SK-N-SH (cell line): Measurements from ENCODE around the gene SPDL1. TPM values are rescaled to one million over a fixed set of nuclear protein-coding genes. Genes with fewer than 3 reads are reported as not detected.
A peak's percentile ranks its signal among the peaks of the same experiment; 100 is the strongest.

Source experiments
- CTCF ChIA-PET: fragments of 300-600, 350-600 bp; formaldehyde crosslinking; extraction: SDS; loops from one replicate; lab custom pipeline; 2021; lab: Yijun Ruan, JAX
- POLR2A ChIA-PET: fragments of 350-600 bp; sonication (Branson Sonifier 250); formaldehyde crosslinking; extraction: SDS; loops from one replicate; lab custom pipeline; 2020; ENCODE audit warnings: antibody characterized with exemption, inconsistent platforms; lab: Yijun Ruan, JAX
- DNase-seq: peaks from one replicate; pipeline ENCODE4 v3.0.0; 2012
- H2AFZ ChIP-seq: fragments of 200-600 bp; sonication (generic); 2 replicates; pipeline ENCODE4 v1.8.1; 2016; ENCODE audit warnings: antibody characterized with exemption, mild to moderate bottlenecking, low read depth
- H3F3A ChIP-seq: fragments of 200-600 bp; sonication (generic); replicated peaks from 2 replicates; pipeline ENCODE3; 2016; ENCODE audit warnings: antibody characterized with exemption, mild to moderate bottlenecking; ENCODE audit not compliant: insufficient read depth
- H3K27ac ChIP-seq, 2 experiments: fragments of 200-500 bp in 1 of 2; fragments of 200-600 bp in 1 of 2; sonication (Bioruptor generic) in 1 of 2; sonication (generic), shearing (Covaris generic) in 1 of 2; 2 replicates each; pipeline versions ENCODE4 v1.5.1 to v1.6.1; 2014 to 2016; ENCODE audit warnings: low read depth in 2 of 2, inconsistent platforms in 1 of 2, low read length in 1 of 2, mild to moderate bottlenecking in 1 of 2, mixed read lengths in 1 of 2
- H3K27me3 ChIP-seq: fragments of 200-600 bp; sonication (generic), shearing (Covaris generic); 2 replicates; pipeline ENCODE4 v1.6.1; 2016; ENCODE audit warnings: mixed run types; ENCODE audit not compliant: insufficient read depth
- H3K36me3 ChIP-seq, 2 experiments: fragments of 200-500 bp in 1 of 2; fragments of 200-600 bp in 1 of 2; sonication (Bioruptor generic) in 1 of 2; sonication (generic) in 1 of 2; replicated peaks in 1 of 2; 2 replicates each; pipeline versions ENCODE3 to v1.5.1; 2014 to 2016; ENCODE audit warnings: low read length in 1 of 2, mild to moderate bottlenecking in 1 of 2; ENCODE audit not compliant: insufficient read depth in 2 of 2, control insufficient read depth in 1 of 2
- H3K4me1 ChIP-seq, 2 experiments: fragments of 200-500 bp in 1 of 2; fragments of 200-600 bp in 1 of 2; sonication (Bioruptor generic) in 1 of 2; sonication (generic), shearing (Covaris generic) in 1 of 2; 2 replicates each; pipeline versions ENCODE4 v1.5.1 to v1.6.1; 2014 to 2016; ENCODE audit warnings: low read depth in 1 of 2, low read length in 1 of 2, mixed run types in 1 of 2; ENCODE audit not compliant: insufficient read depth in 2 of 2, control insufficient read depth in 1 of 2
- H3K4me2 ChIP-seq: fragments of 200-600 bp; sonication (generic), shearing (Covaris generic); 2 replicates; pipeline ENCODE4 v1.6.1; 2017; ENCODE audit warnings: mixed run types
- H3K4me3 ChIP-seq, 2 experiments: fragments of 200-500 bp in 1 of 2; fragments of 200-600 bp in 1 of 2; sonication (Bioruptor generic) in 1 of 2; sonication (generic), shearing (Covaris generic) in 1 of 2; 2 replicates each; pipeline versions ENCODE4 v1.5.1 to v1.8.1; 2014 to 2016; ENCODE audit warnings: low read depth in 2 of 2, inconsistent platforms in 1 of 2, low read length in 1 of 2, mild to moderate bottlenecking in 1 of 2, mixed read lengths in 1 of 2, moderate library complexity in 1 of 2
- H3K79me2 ChIP-seq: fragments of 200-600 bp; sonication (generic); 2 replicates; pipeline ENCODE4 v1.8.1; 2017; ENCODE audit warnings: mild to moderate bottlenecking; ENCODE audit not compliant: insufficient read depth
- H3K9ac ChIP-seq: fragments of 200-600 bp; sonication (generic); 2 replicates; pipeline ENCODE4 v1.6.1; 2017; ENCODE audit warnings: mixed run types
- H3K9me2 ChIP-seq: fragments of 200-600 bp; sonication (generic); 2 replicates; pipeline ENCODE4 v1.6.1; 2017; ENCODE audit warnings: mixed run types
- H3K9me3 ChIP-seq: fragments of 200-600 bp; sonication (generic); 2 replicates; pipeline ENCODE4 v1.6.1; 2017; ENCODE audit warnings: mixed run types, mild to moderate bottlenecking, moderate library complexity
- H4K20me1 ChIP-seq: fragments of 200-600 bp; sonication (generic); 2 replicates; pipeline ENCODE4 v1.6.1; 2017; ENCODE audit warnings: mild to moderate bottlenecking, mixed run types; ENCODE audit not compliant: insufficient read depth
- CHD2 ChIP-seq: fragments of 150-350 bp; IDR thresholded peaks from 2 replicates; pipeline ENCODE4 v1.6.1; 2018; ENCODE audit warnings: low read length; ENCODE audit not compliant: partially characterized antibody
- EP300 ChIP-seq, 2 experiments: IDR thresholded peaks; 2 replicates each; pipeline versions ENCODE4 v1.4.0 to v1.6.1; 2012; ENCODE audit warnings: borderline replicate concordance in 1 of 2, low read depth in 1 of 2, low read length in 1 of 2
- EZH2phosphoT487 ChIP-seq: fragments of 200-600 bp; sonication (generic); IDR thresholded peaks from 2 replicates; pipeline ENCODE4 v1.6.1; 2017; ENCODE audit warnings: low read depth, mixed run types, mild to moderate bottlenecking, antibody characterized with exemption, moderate library complexity, borderline replicate concordance
- FOXM1 ChIP-seq: IDR thresholded peaks from 2 replicates; pipeline ENCODE4 v1.4.0; 2012; ENCODE audit warnings: low read depth, mild to moderate bottlenecking
- JUND ChIP-seq: IDR thresholded peaks from 2 replicates; pipeline ENCODE4 v1.4.0; 2012
- MAX ChIP-seq: IDR thresholded peaks from 2 replicates; pipeline ENCODE4 v1.4.0; 2012; ENCODE audit warnings: low read depth
- MEF2A ChIP-seq: IDR thresholded peaks from 2 replicates; pipeline ENCODE4 v1.4.0; 2012; ENCODE audit warnings: low read depth, borderline replicate concordance
- NFIC ChIP-seq: IDR thresholded peaks from 2 replicates; pipeline ENCODE4 v1.4.0; 2012; ENCODE audit warnings: borderline replicate concordance
- NRF1 ChIP-seq: IDR thresholded peaks from 2 replicates; pipeline ENCODE4 v1.6.1; 2012; ENCODE audit warnings: low read depth, mild to moderate bottlenecking, low read length
- PBX3 ChIP-seq: IDR thresholded peaks from 2 replicates; pipeline ENCODE4; 2012
- RAD21 ChIP-seq: IDR thresholded peaks from 2 replicates; pipeline ENCODE4 v1.6.1; 2012; ENCODE audit warnings: mild to moderate bottlenecking, low read length
- RCOR1 ChIP-seq: fragments of 150-350 bp; IDR thresholded peaks from 2 replicates; pipeline ENCODE4 v1.6.1; 2017; ENCODE audit warnings: antibody characterized with exemption, low read length
- RFX5 ChIP-seq: IDR thresholded peaks from 2 replicates; pipeline ENCODE4 v1.6.1; 2012; ENCODE audit warnings: mild to moderate bottlenecking, improper control_type of control experiment, low read length
- RXRA ChIP-seq: IDR thresholded peaks from 2 replicates; pipeline ENCODE4 v1.4.0; 2012; ENCODE audit warnings: low read depth, mild to moderate bottlenecking, borderline replicate concordance
- SIN3A ChIP-seq: IDR thresholded peaks from 2 replicates; pipeline ENCODE4 v1.6.1; 2012; ENCODE audit warnings: low read depth, mild to moderate bottlenecking, low read length, moderate library complexity, borderline replicate concordance
- SMC3 ChIP-seq: IDR thresholded peaks from 2 replicates; pipeline ENCODE4 v1.6.1; 2012; ENCODE audit warnings: low read depth, low read length, improper control_type of control experiment
- TCF12 ChIP-seq: IDR thresholded peaks from 2 replicates; pipeline ENCODE4 v1.4.0; 2012
- TEAD4 ChIP-seq: IDR thresholded peaks from 2 replicates; pipeline ENCODE4 v1.4.0; 2012; ENCODE audit warnings: mild to moderate bottlenecking, borderline replicate concordance; ENCODE audit not compliant: insufficient read depth
- USF1 ChIP-seq: IDR thresholded peaks from 2 replicates; pipeline ENCODE4 v1.4.0; 2012; ENCODE audit warnings: low read depth, borderline replicate concordance
- YY1 ChIP-seq: IDR thresholded peaks from 2 replicates; pipeline ENCODE4 v1.4.0; 2012; ENCODE audit warnings: low read depth, mild to moderate bottlenecking
- WGBS: methylation state at CpG from one replicate; pipeline ENCODE4 v1.1.6; 2017; ENCODE audit warnings: low lambda C conversion rate; 5-methylcytosine and 5-hydroxymethylcytosine counted together
- polyA plus RNA-seq, 3 experiments: library from polyadenylated mRNA; depleted of rRNA; stranded (reverse); fragments of >200 nt; gene quantifications; 2 replicates each; pipeline ENCODE4 v1.2.3, GENCODE V29; 2012
- TF ChIP-seq, protein P1 (sequence below): fragments of 150-350 bp; IDR thresholded peaks from 2 replicates; pipeline ENCODE4 v1.6.1; 2017; ENCODE audit warnings: antibody characterized with exemption, low read length, low read depth, borderline replicate concordance
- TF ChIP-seq, protein P2 (sequence below): fragments of 150-350 bp; IDR thresholded peaks from 2 replicates; pipeline ENCODE4 v1.6.1; 2016; ENCODE audit warnings: mild to moderate bottlenecking, low read depth, low read length

Gene SPDL1
- polyA plus RNA-seq, 1 of the 3 experiments (the other 2 are of a cell fraction) = 45.1 TPM

- TF ChIP-seq, protein P1, sequence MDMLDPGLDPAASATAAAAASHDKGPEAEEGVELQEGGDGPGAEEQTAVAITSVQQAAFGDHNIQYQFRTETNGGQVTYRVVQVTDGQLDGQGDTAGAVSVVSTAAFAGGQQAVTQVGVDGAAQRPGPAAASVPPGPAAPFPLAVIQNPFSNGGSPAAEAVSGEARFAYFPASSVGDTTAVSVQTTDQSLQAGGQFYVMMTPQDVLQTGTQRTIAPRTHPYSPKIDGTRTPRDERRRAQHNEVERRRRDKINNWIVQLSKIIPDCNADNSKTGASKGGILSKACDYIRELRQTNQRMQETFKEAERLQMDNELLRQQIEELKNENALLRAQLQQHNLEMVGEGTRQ = no peak
- TF ChIP-seq MAX = no peak
- peak; percentile 61 for TF ChIP-seq SMC3
- TF ChIP-seq MEF2A = no peak
- TF ChIP-seq NFIC = 0 out of 2 replicates have a peak, but pooled peaks have one; percentile 31
- peak; percentile 78 for TF ChIP-seq RAD21
- no peak for TF ChIP-seq RCOR1
- TF ChIP-seq SIN3A = no peak
Observed at GRCh38 chr5:169577951-169578350, 5.6 kb upstream of the SPDL1 start (continued).

- Histone ChIP-seq H3K79me2 (peaks cover 24% of the 10 kb centered on the region), H3K36me3 (peaks cover 0 to 5% of the 10 kb centered on the region in 2 experiments), H3F3A (peaks cover 41% of the 10 kb centered on the region), H3K9me3 (no peaks in the 10 kb centered on the region), H3K27me3 (no peaks in the 10 kb centered on the region), H3K9ac (no peak overlapping the region; the same call in 1 of the 2 replicates), H2AFZ (no peak overlapping the region), H3K27ac (peak overlapping the region; percentile 64 to 77; a peak in 2 of 4 replicates), H4K20me1 (no peaks in the 10 kb centered on the region), H3K4me2 (peak overlapping the region; percentile 24; the same call in 1 of the 2 replicates), H3K9me2 (no peaks in the 10 kb centered on the region), H3K4me3 (no peak overlapping the region), H3K4me1 (peaks cover 3 to 13% of the 10 kb centered on the region in 2 experiments; a peak in 3 of 4 replicates)
- CTCF ChIA-PET = interaction anchor here (0.8 to 3.2 kb wide), 22 partner anchors 8 to 1311 kb away, joined by 3 to 18 read pairs (median 5); partner anchors contain the start of gene INSYN2B
- TF ChIP-seq, protein P2, sequence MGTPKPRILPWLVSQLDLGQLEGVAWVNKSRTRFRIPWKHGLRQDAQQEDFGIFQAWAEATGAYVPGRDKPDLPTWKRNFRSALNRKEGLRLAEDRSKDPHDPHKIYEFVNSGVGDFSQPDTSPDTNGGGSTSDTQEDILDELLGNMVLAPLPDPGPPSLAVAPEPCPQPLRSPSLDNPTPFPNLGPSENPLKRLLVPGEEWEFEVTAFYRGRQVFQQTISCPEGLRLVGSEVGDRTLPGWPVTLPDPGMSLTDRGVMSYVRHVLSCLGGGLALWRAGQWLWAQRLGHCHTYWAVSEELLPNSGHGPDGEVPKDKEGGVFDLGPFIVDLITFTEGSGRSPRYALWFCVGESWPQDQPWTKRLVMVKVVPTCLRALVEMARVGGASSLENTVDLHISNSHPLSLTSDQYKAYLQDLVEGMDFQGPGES = no peak
- no peak for TF ChIP-seq RXRA
- TF ChIP-seq EZH2phosphoT487 = no peak
- TF ChIP-seq, protein P1 = no peak
- TF ChIP-seq JUND = no peak
- TF ChIP-seq USF1 = no peak
- TF ChIP-seq SMC3 = no peak
- TF ChIP-seq EP300 (IDR thresholded peaks at IDR 0.05; ENCODE audit: borderline replicate concordance in 1 of 2, low read depth in 1 of 2, low read length in 1 of 2) = no peak
- no peak for TF ChIP-seq RFX5
- TF ChIP-seq FOXM1 = no peak
- no peak for TF ChIP-seq RCOR1
- TF ChIP-seq TEAD4 = no peak
- TF ChIP-seq TCF12 = no peak
- no peak for TF ChIP-seq CHD2
- no peak for TF ChIP-seq YY1
- TF ChIP-seq PBX3 = no peak
- TF ChIP-seq NRF1 = no peak
- WGBS = 73% methylated on average over 5 of the region's 5 CpGs
- POLR2A ChIA-PET = no interaction called here
- no peak for DNase-seq
Observed at GRCh38 chr5:169580964-169581363, 2.6 kb upstream of the SPDL1 start.
